Thyroid gland (tissue), 4 donors: Measurements from ENCODE around the gene PSORS1C1.

ENCODE experiments used
- POLR2A ChIP-seq, 2 donors: fragments of 450-650 bp; IDR thresholded peaks; one replicate each; pipeline ENCODE4 v1.6.1; 2017; ENCODE audit warnings: antibody characterized with exemption in 2 of 2, mild to moderate bottlenecking in 2 of 2, moderate library complexity in 1 of 2
- TF ChIP-seq, protein P1 (sequence below), 6 experiments: fragments of 200-600 bp in 3 of 6; fragments of 450-650 bp in 3 of 6; sonication (generic) in 3 of 6; IDR thresholded peaks; one replicate each; pipeline ENCODE4 v1.5.1; 2016 to 2019; ENCODE audit warnings: antibody characterized with exemption in 6 of 6, mild to moderate bottlenecking in 2 of 6, inconsistent platforms in 1 of 6, moderate library complexity in 1 of 6

DNA sequence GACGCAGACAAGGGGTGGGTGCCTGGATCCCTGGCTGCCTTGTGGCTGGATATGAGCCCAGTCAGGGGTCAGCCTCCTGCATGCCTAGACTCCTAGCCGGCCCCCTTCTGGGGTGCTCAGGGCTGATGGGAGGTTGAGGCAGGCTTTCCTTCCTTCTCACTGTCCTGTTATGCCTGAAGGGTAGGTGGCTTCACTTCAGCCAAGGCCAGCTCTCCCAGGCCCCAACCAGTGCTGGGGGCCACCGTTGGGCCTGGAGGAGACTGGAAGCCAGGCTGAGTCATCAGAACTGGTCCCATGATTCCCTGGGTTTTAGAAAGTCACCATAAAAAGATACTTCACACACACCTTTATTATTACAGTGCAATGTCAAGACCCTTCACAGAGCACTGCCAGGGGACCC, 58.8 kb downstream of the PSORS1C1 start:
- TF ChIP-seq, protein P1, sequence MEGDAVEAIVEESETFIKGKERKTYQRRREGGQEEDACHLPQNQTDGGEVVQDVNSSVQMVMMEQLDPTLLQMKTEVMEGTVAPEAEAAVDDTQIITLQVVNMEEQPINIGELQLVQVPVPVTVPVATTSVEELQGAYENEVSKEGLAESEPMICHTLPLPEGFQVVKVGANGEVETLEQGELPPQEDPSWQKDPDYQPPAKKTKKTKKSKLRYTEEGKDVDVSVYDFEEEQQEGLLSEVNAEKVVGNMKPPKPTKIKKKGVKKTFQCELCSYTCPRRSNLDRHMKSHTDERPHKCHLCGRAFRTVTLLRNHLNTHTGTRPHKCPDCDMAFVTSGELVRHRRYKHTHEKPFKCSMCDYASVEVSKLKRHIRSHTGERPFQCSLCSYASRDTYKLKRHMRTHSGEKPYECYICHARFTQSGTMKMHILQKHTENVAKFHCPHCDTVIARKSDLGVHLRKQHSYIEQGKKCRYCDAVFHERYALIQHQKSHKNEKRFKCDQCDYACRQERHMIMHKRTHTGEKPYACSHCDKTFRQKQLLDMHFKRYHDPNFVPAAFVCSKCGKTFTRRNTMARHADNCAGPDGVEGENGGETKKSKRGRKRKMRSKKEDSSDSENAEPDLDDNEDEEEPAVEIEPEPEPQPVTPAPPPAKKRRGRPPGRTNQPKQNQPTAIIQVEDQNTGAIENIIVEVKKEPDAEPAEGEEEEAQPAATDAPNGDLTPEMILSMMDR (IDR thresholded peaks at IDR 0.05): no peak
- no peak for TF ChIP-seq POLR2A (IDR thresholded peaks at IDR 0.05)
